ENCODE results near the gene MED22. TPM values are rescaled to one million over a fixed set of nuclear protein-coding genes. Genes with fewer than 3 reads are reported as not detected.
"Not testable (repeated sequence)": the region's sequence is repeated elsewhere in the genome, so short reads cannot be mapped to it uniquely, and the experiment has no call there.

MED22 gene
- total RNA-seq, 2 donors from 2014 or later: 34.8 to 43.3 TPM

DNA sequence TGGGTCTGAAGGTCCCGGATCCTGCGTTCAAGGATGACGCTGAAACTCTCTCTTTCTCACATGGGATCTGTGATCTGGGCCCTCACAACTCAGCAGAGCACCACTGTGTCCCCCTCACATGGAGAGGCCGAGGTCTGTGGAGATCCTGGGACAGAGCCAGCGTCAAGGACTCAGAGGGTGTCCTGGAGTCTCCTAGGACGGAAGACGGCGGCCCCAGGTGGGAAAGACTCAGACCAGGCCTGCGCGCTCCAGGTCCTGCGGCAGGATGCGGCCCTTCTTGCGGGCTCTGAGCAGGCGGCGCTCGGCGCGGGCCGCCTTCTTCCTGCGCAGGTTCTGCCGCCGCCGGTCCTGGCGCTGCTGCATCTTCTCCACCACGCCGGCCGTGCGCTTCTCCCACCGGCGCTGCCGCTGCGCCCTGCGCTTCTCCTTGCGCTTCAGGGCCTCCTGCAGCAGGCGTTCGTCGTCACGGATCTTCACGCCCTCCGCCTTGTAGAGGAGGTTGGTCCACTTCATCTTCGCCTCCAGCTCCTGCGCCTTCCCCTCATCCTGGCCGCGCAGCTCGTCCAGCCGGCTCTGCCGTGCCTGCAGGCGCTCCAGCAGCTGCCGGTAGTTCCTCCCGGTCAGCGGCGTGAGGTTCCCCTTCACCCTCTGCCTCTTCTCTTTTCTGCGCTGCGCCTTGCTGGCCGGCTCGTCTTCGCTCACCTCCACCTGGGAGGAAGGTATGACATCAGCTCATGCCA is 16.1 kb downstream of the MED22 start:
- DNase-seq (ENCODE audit: low spot score): no peak
- Mint-ChIP-seq H3K27ac (no peak overlapping the region), H3K36me3 (peaks cover 5% of the 10 kb centered on the region), H3K9me3 (no peaks in the 10 kb centered on the region), H3K4me3 (no peak overlapping the region), H3K4me1 (ENCODE audit: low read depth in 2 of 2) (peaks cover 11 to 29% of the 10 kb centered on the region in 2 donors), H3K27me3 (no peaks in the 10 kb centered on the region)
- no peak for ATAC-seq

- H3K27me3 Mint-ChIP-seq: no peaks in the 10 kb centered on the region
- peaks cover 5% of the 10 kb centered on the region for H3K36me3 Mint-ChIP-seq
Observed at GRCh38 chr9:133331221-133331620, 16.7 kb downstream of the MED22 start.

DNA sequence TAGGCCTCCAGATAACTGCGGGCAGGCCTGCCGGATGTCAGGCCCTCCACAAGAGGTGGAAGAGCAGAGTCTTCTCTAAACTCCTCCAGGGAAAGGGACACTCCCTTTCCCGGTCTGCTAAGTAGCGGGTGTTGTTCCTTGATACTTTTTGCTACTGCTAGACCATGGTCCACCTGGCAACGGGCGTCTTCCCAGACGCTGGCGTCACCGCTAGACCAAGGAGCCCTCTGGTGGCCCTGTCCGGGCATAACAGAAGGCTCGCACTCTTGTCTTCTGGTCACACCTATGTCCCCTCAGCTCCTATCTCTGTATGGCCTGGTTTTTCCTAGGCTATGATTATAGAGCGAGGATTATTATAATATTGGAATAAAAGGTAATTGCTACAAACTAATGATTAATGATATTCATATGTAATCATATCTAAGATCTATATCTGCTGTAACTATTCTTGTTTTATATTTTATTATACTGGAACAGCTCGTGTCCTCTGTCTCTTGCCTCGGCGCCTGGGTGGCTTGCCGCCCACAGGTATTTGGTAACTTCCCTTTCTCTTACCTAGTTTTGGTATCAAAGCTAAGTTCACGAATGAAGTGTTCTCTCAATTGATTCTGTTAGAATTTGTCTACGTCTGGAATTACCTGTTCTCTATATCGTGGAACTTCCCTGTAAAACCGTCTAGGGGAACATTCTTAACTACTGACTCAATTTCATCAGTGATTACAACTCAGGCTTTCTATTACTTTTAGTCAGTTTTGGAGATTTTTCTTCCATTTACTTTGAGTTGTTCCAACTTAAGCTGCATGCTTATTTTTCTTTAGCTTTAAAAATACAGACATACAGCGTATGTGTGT is 18.4 kb downstream of the MED22 start:
- not testable (repeated sequence) for H3K27ac Mint-ChIP-seq; DNase-seq (ENCODE audit: low spot score); H3K9me3 Mint-ChIP-seq; H3K27me3 Mint-ChIP-seq; H3K36me3 Mint-ChIP-seq; ATAC-seq; H3K4me3 Mint-ChIP-seq
- H3K4me1 Mint-ChIP-seq (ENCODE audit: low read depth in 2 of 2): peaks cover 8 to 12% of the 10 kb centered on the region in 2 donors

More at GRCh38 chr9:133331221-133331620, 16.7 kb downstream of the MED22 start:
- Mint-ChIP-seq H3K4me3 (no peak overlapping the region), H3K9me3 (no peaks in the 10 kb centered on the region), H3K27ac (no peak overlapping the region), H3K4me1 (ENCODE audit: low read depth in 2 of 2) (peaks cover 11 to 28% of the 10 kb centered on the region in 2 donors)
- ATAC-seq (no peak), DNase-seq (ENCODE audit: low spot score) (no peak)

DNA sequence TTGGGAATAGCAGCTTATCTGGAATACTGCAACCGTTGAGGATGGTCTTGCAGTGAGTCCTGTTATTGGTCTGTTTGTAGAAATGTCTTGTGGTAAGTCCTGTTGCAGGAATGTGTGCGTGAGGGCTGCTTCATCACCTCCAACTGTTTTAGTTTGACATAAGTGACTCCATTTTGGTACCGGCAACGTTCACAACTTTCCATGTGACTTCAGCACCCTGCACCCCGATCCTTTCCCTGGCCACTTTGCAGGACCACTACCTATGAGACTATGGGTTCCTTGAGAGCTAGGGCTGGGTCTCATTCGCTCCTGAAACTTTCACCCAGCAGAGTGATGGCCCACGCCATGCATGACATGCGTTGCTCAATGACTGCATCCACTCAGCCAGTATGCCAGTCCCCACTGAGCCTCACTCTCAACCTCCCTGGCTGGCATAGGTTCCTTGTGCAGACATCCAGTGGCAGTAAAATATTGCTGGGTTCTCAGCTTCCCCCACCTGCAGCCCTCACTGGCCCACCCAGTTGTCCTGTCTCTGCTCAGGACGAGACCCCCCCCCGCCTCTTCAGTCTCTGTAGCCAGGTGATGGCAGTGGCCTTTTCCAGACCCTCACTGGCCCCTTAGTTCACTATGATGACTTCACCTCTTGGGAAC is 20.0 kb downstream of the MED22 start:
- Mint-ChIP-seq H3K4me1 (ENCODE audit: low read depth in 2 of 2) (peaks cover 3 to 6% of the 10 kb centered on the region in 2 donors), H3K27ac (no peak overlapping the region), H3K4me3 (no peak overlapping the region), H3K36me3 (peaks cover 5% of the 10 kb centered on the region), H3K27me3 (no peaks in the 10 kb centered on the region), H3K9me3 (no peaks in the 10 kb centered on the region)
- no peak for DNase-seq (ENCODE audit: low spot score)
- ATAC-seq: no peak

GRCh38 chr9:133327021-133327420 is 20.9 kb downstream of the MED22 start:
- not testable (repeated sequence) for H3K4me3 Mint-ChIP-seq, H3K27me3 Mint-ChIP-seq

GRCh38 chr9:133323991-133324703 is 23.8 kb downstream of the MED22 start:
- Mint-ChIP-seq H3K4me1 (ENCODE audit: low read depth in 2 of 2) (peaks cover 3 to 6% of the 10 kb centered on the region in 2 donors), H3K36me3 (no peaks in the 10 kb centered on the region), H3K27me3 (peaks cover 0 to 3% of the 10 kb centered on the region in 2 donors), H3K27ac (no peak overlapping the region), H3K4me3 (no peak overlapping the region), H3K9me3 (no peaks in the 10 kb centered on the region)
- ATAC-seq (no peak), DNase-seq (ENCODE audit: low spot score) (no peak)

More at GRCh38 chr9:133327021-133327420, 20.9 kb downstream of the MED22 start:
- H3K9me3 Mint-ChIP-seq; H3K27ac Mint-ChIP-seq; DNase-seq (ENCODE audit: low spot score); H3K4me1 Mint-ChIP-seq (ENCODE audit: low read depth in 2 of 2); ATAC-seq; H3K36me3 Mint-ChIP-seq: not testable (repeated sequence)

GRCh38 chr9:133323211-133323610 is 24.7 kb downstream of the MED22 start:
- Mint-ChIP-seq H3K9me3 (no peaks in the 10 kb centered on the region), H3K27me3 (peaks cover 0 to 3% of the 10 kb centered on the region in 2 donors), H3K27ac (no peak overlapping the region), H3K4me3 (no peak overlapping the region), H3K4me1 (ENCODE audit: low read depth in 2 of 2) (peaks cover 0 to 3% of the 10 kb centered on the region in 2 donors), H3K36me3 (no peaks in the 10 kb centered on the region)
- ATAC-seq (no peak), DNase-seq (ENCODE audit: low spot score) (no peak)

- Mint-ChIP-seq H3K36me3 (no peaks in the 10 kb centered on the region), H3K9me3 (no peaks in the 10 kb centered on the region), H3K4me1 (ENCODE audit: low read depth in 2 of 2) (peaks cover 0 to 3% of the 10 kb centered on the region in 2 donors), H3K27ac (peak overlapping the region in 1 of 2 donors; percentile 51), H3K27me3 (peaks cover 0 to 3% of the 10 kb centered on the region in 2 donors), H3K4me3 (no peak overlapping the region)
- ATAC-seq (no peak), DNase-seq (ENCODE audit: low spot score) (no peak)
Observed at GRCh38 chr9:133322701-133323100, 25.2 kb downstream of the MED22 start.

GRCh38 chr9:133321411-133321935 is 26.5 kb downstream of the MED22 start:
- Mint-ChIP-seq H3K27ac (no peak overlapping the region), H3K27me3 (peaks cover 3% of the 10 kb centered on the region in 2 donors)

GRCh38 chr9:133320421-133320881 is 27.5 kb downstream of the MED22 start:
- Mint-ChIP-seq H3K27ac (no peak overlapping the region), H3K4me1 (ENCODE audit: low read depth in 2 of 2) (peaks cover 0 to 3% of the 10 kb centered on the region in 2 donors), H3K9me3 (no peaks in the 10 kb centered on the region), H3K27me3 (peaks cover 3 to 10% of the 10 kb centered on the region in 2 donors), H3K36me3 (no peaks in the 10 kb centered on the region), H3K4me3 (no peak overlapping the region)
- ATAC-seq: no peak
- no peak for DNase-seq (ENCODE audit: low spot score)

More at GRCh38 chr9:133321411-133321935, 26.5 kb downstream of the MED22 start:
- no peak for ATAC-seq
- H3K9me3 Mint-ChIP-seq: no peaks in the 10 kb centered on the region
- H3K36me3 Mint-ChIP-seq: no peaks in the 10 kb centered on the region
- DNase-seq (ENCODE audit: low spot score): no peak
- H3K4me3 Mint-ChIP-seq: no peak overlapping the region
- H3K4me1 Mint-ChIP-seq (ENCODE audit: low read depth in 2 of 2): peaks cover 0 to 3% of the 10 kb centered on the region in 2 donors

- H3K9me3 Mint-ChIP-seq; H3K4me1 Mint-ChIP-seq (ENCODE audit: low read depth in 2 of 2); H3K36me3 Mint-ChIP-seq; H3K4me3 Mint-ChIP-seq; ATAC-seq; H3K27me3 Mint-ChIP-seq; H3K27ac Mint-ChIP-seq; DNase-seq (ENCODE audit: low spot score): not testable (repeated sequence)
Observed at GRCh38 chr9:133317551-133317950, 30.4 kb downstream of the MED22 start.

GRCh38 chr9:133315997-133316396 is 31.9 kb downstream of the MED22 start:
- Mint-ChIP-seq H3K27ac (no peak overlapping the region), H3K4me3 (no peak overlapping the region), H3K36me3 (no peaks in the 10 kb centered on the region), H3K9me3 (no peaks in the 10 kb centered on the region), H3K4me1 (ENCODE audit: low read depth in 2 of 2) (no peaks in the 10 kb centered on the region), H3K27me3 (peaks cover 0 to 10% of the 10 kb centered on the region in 2 donors)
- no peak for DNase-seq (ENCODE audit: low spot score)
- ATAC-seq: no peak

- DNase-seq (ENCODE audit: low spot score) (no peak), ATAC-seq (no peak)
- peaks cover 18 to 19% of the 10 kb centered on the region in 2 donors for H3K27me3 Mint-ChIP-seq
- H3K9me3 Mint-ChIP-seq: no peaks in the 10 kb centered on the region
- H3K36me3 Mint-ChIP-seq: no peaks in the 10 kb centered on the region
- no peak overlapping the region for H3K4me3 Mint-ChIP-seq
- H3K4me1 Mint-ChIP-seq (ENCODE audit: low read depth in 2 of 2): peaks cover 0 to 2% of the 10 kb centered on the region in 2 donors
- no peak overlapping the region for H3K27ac Mint-ChIP-seq
Observed at GRCh38 chr9:133309608-133310007, 38.3 kb downstream of the MED22 start.

Measured in natural killer cell treated with Interleukin-12 subunit alpha and Interleukin-12 subunit beta and Interleukin-15 and Interleukin-18, amount 100 ng/mL, for 72 hours (primary cell).